NCI-H146 treated with DMSO at 0.1 percent for 48 hours (cell line): Measurements from ENCODE around the gene ACBD3.

Source experiments
- DNase-seq: peaks from one replicate; lab custom pipeline; 2025; ENCODE audit not compliant: unreplicated experiment; lab: John Stamatoyannopoulos, UW

Gene ACBD3

DNA sequence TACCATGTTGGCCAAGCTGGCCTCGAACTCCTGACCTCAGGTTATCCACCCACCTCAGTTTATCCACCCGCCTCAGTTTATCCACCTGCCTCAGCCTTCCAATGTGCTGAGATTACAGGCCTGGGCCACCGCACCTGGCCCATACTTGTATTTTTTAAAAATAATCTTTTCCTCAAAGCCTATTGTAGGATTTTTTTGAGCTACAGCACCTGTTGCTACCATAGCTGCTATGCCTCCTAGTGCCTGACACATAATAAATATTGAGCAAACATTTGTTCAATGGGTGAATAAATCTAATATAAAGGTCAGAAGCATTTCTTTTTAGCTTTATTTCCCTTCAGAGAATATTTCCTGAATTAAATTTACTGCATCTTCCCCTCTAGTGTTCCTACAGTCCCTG is 15.7 kb upstream of the ACBD3 start:
- no peak for DNase-seq

DNA sequence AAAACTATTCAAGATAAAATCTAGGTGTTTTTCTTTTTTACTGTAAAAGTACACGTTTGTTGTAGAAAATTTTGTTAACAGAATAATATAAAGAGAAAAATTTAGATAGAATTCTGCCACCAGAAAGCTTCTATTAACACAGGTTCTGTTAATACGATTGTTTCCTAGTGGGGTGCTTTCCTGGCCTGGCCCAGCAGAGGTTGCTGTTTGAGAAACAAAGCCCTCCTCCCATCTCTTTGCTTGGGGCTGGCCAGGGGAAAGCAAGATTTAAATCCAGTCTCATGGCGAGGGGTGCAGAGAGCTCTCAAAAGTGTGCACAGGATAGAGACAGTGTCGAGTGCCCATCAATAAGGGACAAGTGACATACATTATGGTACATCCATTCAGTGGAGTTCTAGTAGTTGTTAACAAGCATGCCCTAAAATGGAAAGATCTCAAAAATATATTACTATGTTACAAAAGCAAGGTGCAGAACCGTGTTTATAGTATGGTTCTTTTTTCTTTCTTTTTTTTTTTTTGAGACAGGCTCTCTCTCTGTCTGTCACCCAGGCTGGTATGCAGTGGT is 14.6 kb upstream of the ACBD3 start:
- DNase-seq, result no peak

DNA sequence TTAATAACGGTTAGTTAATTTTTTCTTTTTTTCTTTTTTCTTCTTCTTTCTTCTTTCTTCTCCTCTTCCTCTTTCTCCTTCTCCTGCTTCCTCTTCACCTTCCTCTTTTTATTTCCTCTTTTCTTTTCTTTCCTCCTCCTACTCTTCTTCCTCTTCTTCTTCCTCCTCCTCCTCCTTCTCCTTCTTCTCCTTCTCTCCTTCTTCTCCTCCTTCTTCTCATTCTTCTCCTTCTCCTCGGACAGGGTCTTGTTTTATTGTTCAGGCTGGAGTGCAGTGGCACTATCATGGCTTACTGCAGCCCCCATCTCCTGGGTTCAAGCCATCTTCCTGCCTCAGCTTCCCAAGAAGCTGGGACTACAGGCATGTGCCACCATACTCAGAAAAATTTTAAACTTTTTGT is 13.4 kb upstream of the ACBD3 start:
- DNase-seq, result no peak

DNA sequence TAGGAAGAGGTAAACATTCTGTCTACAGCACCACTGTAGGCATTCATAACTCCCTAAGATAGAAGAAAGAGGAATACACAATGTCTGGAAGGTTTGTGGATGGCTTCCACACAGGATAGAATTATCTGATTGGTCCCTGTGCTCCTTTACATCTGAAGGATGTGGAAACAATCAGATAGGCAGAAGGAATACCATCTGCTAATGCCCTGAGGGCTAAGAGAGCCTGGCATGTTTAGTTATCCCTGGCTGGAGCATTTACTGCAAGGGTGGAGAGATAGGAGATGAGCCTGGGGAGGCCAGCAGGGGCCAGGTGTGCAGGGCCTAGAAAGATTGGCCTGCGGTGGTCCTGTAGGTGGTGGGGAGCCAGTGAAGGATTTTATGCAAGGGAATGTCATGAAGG is 8.6 kb upstream of the ACBD3 start:
- peak; percentile 39 for DNase-seq

DNA sequence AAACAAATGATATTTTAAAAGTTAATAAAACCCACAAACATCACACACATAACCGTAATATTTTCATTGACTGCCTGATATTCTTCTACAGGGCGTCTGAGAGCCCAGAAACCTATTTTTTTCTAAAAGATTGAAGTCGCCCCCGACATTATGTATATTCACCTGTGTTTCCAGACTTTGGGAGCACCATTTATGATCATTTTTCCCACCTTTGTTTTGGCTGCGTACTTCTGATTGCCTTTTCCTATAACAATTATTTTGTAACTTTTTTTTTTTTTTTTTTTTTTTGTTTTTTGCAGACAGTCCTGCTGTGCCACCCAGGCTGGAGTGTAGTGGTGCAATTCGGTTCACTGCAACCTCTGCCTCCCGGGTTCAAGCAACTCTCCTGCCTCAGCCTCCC is 839 bp upstream of the ACBD3 start:
- no peak for DNase-seq

DNA sequence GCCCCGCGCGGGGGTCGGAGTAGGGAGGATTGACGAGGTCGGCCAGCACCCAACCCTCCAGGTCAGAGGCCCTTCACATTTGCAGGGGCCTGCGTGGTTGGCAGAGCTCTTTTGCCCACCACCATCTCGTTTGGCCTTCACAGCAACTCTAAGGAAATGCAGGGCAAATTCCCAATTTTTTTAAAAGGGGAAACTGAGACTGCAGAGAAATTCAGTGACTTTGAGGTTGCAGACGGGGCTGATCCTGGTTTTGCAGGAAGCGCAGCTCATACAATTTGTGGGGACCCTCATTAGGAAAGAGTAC is 430 bp upstream of the ACBD3 start:
- DNase-seq, result no peak

DNA sequence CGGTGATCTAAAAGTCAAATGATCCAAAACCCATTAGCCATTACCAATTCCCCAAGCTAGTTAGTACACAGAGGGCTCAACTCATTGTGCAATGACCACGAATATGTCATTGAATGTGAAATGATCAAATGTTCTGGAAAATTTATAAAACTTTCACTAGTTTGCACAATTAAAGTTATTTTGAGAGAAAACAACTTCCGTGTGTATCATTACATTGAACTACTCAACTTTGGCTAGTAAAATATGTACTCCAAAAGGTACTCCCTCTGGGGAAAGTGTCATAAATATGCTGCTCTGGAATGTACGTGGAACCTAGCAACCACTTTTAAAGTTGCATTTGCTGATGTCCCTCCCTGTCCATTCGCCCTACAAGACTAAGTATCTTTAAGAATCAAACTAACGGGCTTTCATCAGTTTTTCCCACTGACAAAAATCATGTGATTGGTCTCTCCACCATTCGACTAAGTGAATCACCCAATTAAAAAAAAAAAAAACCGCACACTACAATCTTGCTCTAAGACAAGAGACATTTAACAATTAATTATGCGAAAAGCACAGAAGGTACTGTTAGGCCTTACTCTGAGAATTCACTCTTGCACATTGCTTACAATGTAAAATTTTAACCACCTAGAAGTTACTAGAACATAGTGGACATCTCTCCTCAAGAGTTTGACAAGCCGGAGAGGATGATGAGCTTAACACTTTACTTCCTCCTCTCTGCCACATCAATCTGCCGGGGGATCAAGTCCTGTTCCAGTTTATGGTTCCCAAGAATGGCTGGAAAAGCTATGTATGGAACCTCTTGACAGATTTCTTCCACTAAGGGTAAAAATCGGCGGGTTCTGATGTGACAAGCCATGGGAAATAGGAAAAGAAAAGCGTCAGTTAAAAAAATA is 1.2 kb downstream of the ACBD3 start:
- no peak for DNase-seq

DNA sequence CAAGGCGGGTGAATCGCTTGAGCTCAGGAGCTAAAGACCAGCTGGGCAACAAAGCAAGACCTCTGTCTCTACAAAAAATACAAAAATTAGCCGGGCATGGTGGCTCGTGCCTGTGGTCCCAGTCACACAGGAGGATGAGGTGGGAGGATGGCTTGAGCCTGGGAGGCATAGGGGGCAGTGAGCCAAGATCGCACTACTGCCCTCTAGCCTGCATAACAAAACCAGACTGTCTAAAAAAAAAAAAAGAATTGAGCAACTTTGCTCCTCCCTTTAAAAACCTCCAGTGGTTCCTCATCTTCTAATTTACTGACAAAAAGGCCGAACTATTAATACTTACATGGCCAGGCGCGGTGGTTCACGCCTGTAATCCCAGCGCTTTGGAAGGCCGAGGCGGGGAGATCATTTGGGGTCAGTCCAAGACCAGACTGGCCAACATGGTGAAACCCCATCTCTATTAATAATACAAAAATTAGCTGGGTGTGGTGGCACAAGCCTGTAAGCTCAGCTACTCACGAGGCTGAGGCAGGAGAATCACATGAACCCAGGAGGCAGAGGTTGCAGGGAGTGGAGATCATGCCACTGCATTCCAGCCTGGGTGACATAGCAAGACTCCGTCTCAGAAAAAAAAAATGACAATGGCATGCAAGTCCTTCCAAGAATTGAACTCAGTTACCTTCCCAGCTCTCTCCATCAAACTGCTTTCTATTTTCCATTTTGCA is 4.4 kb downstream of the ACBD3 start:
- DNase-seq, result no peak

DNA sequence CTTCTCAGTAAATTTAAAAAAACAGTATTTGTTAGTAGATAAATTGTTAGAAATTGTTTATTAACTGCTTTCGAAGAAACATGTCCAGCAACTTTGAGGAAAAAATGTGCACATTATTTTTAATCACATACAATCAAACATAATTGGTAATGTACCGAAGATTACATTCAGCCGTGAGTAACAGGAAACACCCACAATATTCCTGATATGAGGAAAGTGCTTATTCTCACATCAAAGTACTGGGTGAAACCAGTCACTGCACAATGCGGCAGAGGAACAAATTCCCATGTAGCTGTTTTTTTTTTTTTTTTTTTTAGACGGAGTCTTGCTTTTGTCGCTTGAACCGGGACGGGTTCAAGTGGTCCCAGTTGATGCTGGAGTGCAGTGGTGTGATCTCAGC is 9.7 kb downstream of the ACBD3 start:
- DNase-seq, result no peak

DNA sequence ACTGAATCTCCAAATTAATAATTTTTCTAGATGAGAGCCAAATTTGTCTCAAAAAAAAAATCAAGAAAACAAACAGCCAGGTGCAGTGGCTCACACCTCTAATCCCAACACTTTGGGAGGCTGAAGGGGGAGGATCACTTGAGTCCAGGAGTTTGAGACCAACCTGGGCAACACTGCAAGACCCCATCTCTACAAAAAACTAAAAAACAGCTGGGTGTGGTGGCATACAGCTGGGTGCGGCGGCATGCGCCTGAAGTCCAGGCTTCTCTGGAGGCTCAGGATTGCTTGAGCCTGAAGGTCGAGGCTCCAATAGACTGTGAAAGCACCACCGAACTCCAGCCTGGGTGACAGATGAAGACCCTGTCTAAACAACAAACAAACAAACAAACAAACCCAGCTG is 14.0 kb downstream of the ACBD3 start:
- DNase-seq, result no peak

DNA sequence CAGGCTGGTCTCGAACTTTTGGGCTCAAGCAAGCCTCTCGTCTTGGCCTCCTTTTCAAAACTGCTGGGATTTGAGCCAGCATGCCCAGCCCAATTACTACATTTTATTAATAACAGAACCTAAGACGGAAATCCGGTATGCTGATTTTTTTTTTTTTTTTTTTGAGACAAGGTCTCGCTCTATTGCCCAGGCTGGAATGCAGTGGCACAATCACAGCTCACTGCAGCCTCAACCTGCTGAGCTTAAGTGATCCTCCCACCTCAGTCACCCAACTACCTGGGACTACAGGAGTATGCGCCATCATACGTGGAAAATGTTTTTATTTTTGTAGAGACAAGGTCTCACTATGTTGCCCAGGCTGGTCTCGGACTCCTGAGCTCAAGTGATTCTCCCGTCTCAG is 20.2 kb downstream of the ACBD3 start:
- DNase-seq, result no peak

DNA sequence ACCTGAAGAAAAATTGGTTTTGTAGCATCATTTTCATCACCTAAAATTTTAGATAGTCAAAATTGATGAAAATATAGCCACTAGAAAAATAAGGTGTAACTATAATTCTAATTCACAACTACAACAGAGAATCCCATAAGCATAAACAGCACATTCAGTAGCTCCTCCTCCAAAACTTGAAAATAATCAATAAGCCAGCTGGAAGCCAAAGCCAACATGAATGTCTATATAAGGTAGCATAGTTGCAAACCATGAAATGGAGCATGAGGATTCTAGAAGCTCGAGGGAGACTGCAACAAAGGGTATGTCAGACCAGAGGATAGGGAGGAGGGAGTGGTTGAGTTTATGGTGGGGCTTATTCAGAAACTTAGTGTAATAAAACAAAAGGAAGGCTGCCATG is 22.4 kb downstream of the ACBD3 start:
- DNase-seq, result no peak

DNA sequence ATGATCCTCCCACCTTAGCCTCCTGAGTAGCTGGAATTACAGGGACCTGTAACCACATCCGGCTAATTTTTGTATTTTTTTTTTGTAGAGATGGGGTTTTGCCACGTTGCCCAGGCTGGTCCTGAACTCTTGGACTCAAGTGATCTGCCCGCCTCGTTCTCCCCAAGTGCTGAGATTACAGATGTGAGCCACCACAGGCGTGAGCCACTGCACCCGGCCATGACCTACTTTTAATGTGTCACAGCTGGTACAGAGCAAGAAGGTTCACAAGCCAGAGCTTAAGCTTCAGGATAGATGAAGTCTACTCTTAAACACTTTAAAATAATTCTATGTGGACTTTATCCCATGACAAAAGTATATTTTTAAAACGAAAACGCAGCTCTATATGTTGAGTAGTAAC is 23.6 kb downstream of the ACBD3 start:
- DNase-seq, result no peak

DNA sequence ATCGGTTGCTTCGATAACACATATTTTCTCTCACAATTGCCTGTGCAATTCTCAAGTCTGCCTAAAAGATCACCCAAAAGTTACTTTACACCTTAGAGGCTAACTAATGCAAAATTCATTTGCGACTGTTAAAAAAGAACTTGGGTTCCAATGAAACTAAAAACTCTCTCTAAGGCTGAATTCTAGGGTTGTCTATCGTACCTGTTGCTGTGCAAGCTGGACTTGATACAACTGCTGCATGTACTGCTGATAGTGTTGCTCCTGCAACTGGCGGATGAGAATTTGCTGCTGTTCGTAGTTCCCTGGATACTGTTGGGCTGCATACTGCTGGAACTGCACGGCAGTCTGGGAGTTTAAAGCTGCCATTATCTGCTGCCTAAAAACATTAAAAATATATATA is 27.6 kb downstream of the ACBD3 start:
- DNase-seq, result no peak

DNA sequence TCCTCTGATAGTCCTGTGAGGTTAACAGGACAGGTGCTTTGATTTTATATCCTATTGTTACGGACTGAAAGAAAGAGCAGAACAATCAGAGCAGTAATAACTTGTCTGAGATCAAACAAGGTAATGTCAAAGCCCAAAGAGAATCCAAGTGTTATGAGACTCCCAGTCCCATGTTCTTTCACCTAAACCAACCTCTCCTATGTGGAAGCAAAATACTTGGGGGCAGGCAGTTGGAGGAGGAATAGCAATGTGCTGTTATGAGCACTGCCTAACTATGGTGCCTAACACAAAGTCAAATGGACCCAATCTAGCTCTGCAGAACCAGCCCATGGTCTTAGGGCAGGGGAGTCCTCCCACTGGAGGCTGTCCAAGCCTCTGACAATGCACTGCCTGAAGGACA is 28.1 kb downstream of the ACBD3 start:
- DNase-seq, result no peak

DNA sequence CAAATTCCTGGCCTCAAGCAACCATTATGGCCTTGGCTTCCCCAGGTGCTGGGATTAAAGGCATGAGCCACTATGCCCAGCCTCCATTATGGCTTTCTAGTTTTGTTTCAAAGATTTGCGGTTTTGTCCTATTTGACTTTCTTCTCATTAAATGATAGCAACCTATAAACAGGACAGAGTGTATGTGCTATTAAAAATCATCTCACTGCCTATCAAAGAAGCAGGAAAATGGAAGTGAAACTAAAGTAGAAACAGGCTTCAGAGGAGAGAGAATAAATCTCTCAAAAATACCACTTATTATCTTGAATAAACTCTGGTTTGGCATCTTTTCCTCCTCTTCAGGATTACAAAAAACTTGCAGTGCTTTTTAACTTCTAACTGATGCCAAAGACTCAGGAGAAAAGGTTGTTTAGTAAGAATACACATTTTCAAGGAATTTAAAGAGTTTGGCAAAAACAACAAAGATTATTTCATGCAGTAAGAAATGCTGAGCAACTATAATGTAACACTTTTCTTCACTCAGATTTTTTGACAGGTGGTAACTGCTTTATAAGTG is 28.7 kb downstream of the ACBD3 start:
- DNase-seq, result no peak

DNA sequence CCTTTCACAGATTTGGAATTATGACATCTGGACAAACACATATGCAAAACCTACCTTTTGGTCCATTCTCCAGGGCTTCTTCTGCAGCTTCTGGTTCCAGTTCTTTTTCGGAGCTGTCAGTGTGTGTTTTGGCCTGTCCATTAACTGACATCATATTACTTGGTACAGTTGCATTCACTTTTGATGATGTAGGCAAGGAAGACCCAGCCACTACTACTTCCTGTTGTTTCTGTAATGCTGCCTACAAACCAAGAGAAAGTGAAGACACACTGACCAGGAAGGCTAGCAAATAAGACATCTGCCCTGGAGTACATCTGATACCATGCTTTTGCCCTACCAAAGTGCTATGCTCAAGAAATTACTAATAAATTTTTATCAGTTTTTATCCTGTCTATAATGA is 31.9 kb downstream of the ACBD3 start:
- DNase-seq, result no peak

DNA sequence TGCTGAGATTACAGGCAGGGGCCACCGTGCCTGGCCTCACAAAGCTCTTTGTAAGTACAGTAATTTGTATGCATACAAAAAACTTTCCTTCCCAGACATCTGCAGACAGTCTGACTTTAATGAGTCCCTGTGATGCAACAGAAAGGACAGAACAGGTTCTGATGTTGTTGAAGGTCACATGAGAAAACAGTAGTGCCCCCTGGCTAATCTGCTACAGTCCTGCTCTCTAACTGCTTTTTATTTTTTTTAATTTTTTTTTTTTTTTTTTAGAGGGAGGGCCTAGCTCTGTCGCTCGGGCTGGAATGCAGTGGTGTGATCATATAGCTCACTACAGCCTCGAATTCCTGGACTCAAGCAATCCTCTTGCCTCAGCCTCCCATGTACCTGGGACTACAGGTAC is 36.7 kb downstream of the ACBD3 start:
- DNase-seq, result no peak

DNA sequence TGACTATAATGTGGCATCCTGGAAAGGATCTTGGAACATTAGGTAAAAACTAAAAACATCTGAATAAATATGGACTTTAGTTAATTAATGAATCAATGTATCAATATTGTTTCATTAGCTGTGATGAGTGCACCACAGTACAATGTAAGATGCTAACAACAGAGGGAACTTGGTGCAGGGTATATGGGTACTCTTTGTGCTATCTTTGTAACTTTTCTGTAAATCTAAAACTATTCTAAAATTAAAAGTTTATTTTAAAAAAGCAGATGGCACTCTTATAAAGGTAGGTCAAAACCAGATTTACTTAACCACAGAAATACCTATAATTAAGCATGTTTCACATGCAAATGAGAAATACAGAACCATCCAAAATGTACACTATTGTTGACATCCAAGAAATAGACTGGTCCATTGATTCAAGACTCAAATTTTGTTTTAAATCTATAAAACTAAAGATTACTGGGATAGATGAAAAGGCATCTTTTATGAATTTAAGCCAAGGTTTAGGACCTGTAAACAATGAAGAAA is 38.4 kb downstream of the ACBD3 start:
- DNase-seq, result no peak

DNA sequence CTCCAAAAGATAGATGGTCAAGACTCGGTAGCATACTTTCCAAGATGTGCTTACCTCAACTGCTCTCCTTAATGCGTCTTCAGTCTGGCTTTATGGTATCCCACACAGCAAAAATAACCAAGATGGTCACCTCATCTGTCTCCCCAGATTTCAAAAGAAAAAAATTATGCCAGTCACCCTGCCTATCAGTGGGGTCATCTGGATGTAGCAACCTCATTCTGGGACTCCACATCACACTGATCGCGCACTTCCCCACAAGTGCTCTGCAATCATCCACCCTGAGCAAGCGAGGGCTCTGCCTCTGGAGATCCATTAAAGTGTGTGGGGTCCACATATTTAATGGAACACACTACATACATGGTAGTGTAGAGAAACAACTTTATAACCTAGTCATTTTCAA is 42.5 kb downstream of the ACBD3 start:
- DNase-seq, result no peak

DNA sequence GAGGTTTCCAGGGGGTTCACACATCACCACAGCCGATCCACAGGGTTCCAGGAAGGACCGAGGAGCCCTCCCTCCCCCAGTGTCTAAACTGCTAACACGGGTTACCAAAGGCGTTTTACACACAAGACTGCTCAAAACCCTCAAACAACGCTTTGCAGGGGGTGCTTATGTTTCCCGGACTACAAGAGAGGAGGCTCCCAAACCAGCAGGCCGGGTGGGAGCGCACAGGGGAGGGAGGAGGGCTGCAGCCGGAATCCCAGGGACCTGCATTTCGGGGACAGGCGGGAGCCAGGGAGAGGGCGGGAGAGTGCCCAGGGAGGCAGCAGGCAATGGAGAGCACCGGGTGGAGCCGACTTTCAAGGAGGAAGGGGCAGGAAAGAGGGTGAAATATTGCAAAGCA is 50.8 kb downstream of the ACBD3 start:
- DNase-seq, result no peak

DNA sequence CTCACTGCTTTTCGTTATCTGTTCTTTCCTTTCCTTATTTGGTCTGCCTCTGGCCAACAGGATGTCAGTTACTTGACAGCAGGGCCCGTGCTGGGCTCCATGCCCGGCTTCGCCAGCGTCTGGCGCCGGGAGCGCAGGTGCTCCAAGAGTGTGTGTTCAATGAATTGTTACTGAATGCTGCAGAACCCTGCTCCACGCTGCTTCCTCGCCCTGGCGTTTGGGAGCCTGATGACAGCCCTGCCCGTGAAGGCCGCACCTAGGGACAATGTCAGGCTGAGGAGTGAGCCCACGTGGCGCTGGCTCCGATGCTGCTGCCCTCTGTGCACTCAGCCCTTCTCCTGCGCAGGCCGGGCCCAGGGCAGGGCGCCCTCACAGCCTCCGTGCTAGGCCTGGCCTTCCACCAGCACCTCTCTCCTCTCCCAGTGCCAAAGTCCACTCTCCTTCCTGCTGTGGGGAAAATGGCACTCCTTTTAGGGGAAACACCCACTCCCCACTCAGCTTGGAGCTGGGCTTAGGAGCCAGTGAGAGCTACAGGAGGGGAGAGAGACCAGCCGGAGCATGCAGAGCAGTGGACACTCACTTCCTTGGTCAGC is 51.4 kb downstream of the ACBD3 start:
- no peak for DNase-seq
